Middle frontal gyrus (tissue), 1 donor: ENCODE measurements around the gene F7.

Experiments
- DNase-seq: peaks from one replicate; pipeline ENCODE4 v3.0.0-alpha.2; 2015; ENCODE audit warnings: low spot score; ENCODE audit errors: extremely low spot score

The F7 gene

GRCh38 chr13:113117911-113118260 lies 12.3 kb downstream of the F7 start:
- no peak for DNase-seq

- DNase-seq: no peak
Measured at GRCh38 chr13:113118261-113119021, 12.8 kb downstream of the F7 start.

GRCh38 chr13:113119166-113119821 lies 13.7 kb downstream of the F7 start:
- DNase-seq: no peak

- DNase-seq: no peak
Measured at GRCh38 chr13:113119822-113120189, 14.2 kb downstream of the F7 start.

- no peak for DNase-seq
Measured at GRCh38 chr13:113120300-113121182, 14.9 kb downstream of the F7 start.

- DNase-seq: no peak
Measured at GRCh38 chr13:113121183-113121927, 15.8 kb downstream of the F7 start.

GRCh38 chr13:113121928-113122471 lies 16.4 kb downstream of the F7 start:
- DNase-seq: no peak

- DNase-seq: no peak
Measured at GRCh38 chr13:113122550-113123225, 17.1 kb downstream of the F7 start, which contains the start of gene F10. TSS of gene F10 (plus strand) at chr13:113122799. CDS start at chr13:113122856, 57 bp downstream.

GRCh38 chr13:113123226-113124201 lies 17.9 kb downstream of the F7 start:
- no peak for DNase-seq

- DNase-seq: no peak
Measured at GRCh38 chr13:113124211-113124970, 18.8 kb downstream of the F7 start.

- DNase-seq: no peak
Measured at GRCh38 chr13:113125506-113126264, 20.1 kb downstream of the F7 start.

- DNase-seq: no peak
Measured at GRCh38 chr13:113126265-113127150, 20.9 kb downstream of the F7 start.

- DNase-seq: no peak
Measured at GRCh38 chr13:113129480-113129879, 23.9 kb downstream of the F7 start.

GRCh38 chr13:113129921-113130750 lies 24.5 kb downstream of the F7 start:
- DNase-seq: no peak

GRCh38 chr13:113135281-113135760 lies 29.7 kb downstream of the F7 start:
- DNase-seq: no peak
